Neutrophil (primary cell): ENCODE measurements around the gene DMRTA2.
"Not testable (repeated sequence)": the region's sequence is repeated elsewhere in the genome, so short reads cannot be mapped to it uniquely, and the experiment has no call there.

Experiments used
- H3K27ac ChIP-seq: fragments of 200-600 bp; sonication (generic); 2 replicates; pipeline ENCODE4 v1.5.1; 2016; ENCODE audit warnings: mild to moderate bottlenecking, moderate library complexity
- H3K27me3 ChIP-seq: fragments of 200-600 bp; sonication (generic); 2 replicates; pipeline ENCODE4 v1.6.0; 2016; ENCODE audit warnings: mild to moderate bottlenecking
- H3K36me3 ChIP-seq: fragments of 200-600 bp; sonication (generic); 2 replicates; pipeline ENCODE4 v1.5.1; 2017
- H3K4me1 ChIP-seq, 2 experiments: fragments of 200-600 bp in 1 of 2; sonication (generic) in 1 of 2; 1 replicate in 1 of 2; 2 replicates in 1 of 2; pipeline versions ENCODE4 v1.5.1 to v1.6.1; 2013 to 2016; ENCODE audit warnings: low read depth in 1 of 2, low read length in 1 of 2, mild to moderate bottlenecking in 1 of 2, moderate library complexity in 1 of 2; ENCODE audit not compliant: control insufficient read depth in 1 of 2, insufficient read depth in 1 of 2
- H3K4me3 ChIP-seq, 2 experiments: fragments of 200-600 bp in 1 of 2; sonication (generic) in 1 of 2; 1 replicate in 1 of 2; 2 replicates in 1 of 2; pipeline ENCODE4 v1.5.1; 2013 to 2016; ENCODE audit warnings: low read depth in 1 of 2, low read length in 1 of 2, mild to moderate bottlenecking in 1 of 2, moderate library complexity in 1 of 2
- H3K9me3 ChIP-seq: fragments of 200-600 bp; sonication (generic); 2 replicates; pipeline ENCODE4 v1.5.1; 2016
- CTCF ChIP-seq: fragments of 200-600 bp; sonication (generic); IDR thresholded peaks from 2 replicates; pipeline ENCODE4 v1.5.1; 2016; ENCODE audit warnings: antibody characterized with exemption

DMRTA2 gene

GRCh38 chr1:50405814-50406213, 17.4 kb downstream of the DMRTA2 start:
- Histone ChIP-seq H3K36me3 (no peaks in the 10 kb centered on the region), H3K4me3 (no peak overlapping the region), H3K9me3 (no peaks in the 10 kb centered on the region), H3K4me1 (no peaks in the 10 kb centered on the region), H3K27me3 (peaks cover 64% of the 10 kb centered on the region), H3K27ac (no peak overlapping the region)
- TF ChIP-seq CTCF = no peak

GRCh38 chr1:50393522-50394120, 29.6 kb downstream of the DMRTA2 start:
- no peak for TF ChIP-seq CTCF
- Histone ChIP-seq H3K4me1 (no peaks in the 10 kb centered on the region), H3K27me3 (peaks cover 54% of the 10 kb centered on the region), H3K4me3 (no peak overlapping the region), H3K9me3 (no peaks in the 10 kb centered on the region), H3K27ac (no peak overlapping the region), H3K36me3 (no peaks in the 10 kb centered on the region)

GRCh38 chr1:50381551-50381950, 41.7 kb downstream of the DMRTA2 start:
- not testable (repeated sequence) for H3K4me3 ChIP-seq, H3K9me3 ChIP-seq, H3K4me1 ChIP-seq, H3K27ac ChIP-seq, H3K36me3 ChIP-seq
- peaks cover 18% of the 10 kb centered on the region for H3K27me3 ChIP-seq

GRCh38 chr1:50378770-50379169, 44.5 kb downstream of the DMRTA2 start:
- no peaks in the 10 kb centered on the region for H3K9me3 ChIP-seq
- no peak overlapping the region for H3K27ac ChIP-seq
- H3K36me3 ChIP-seq = no peaks in the 10 kb centered on the region
- peaks cover 14% of the 10 kb centered on the region for H3K27me3 ChIP-seq
- H3K4me3 ChIP-seq = no peak overlapping the region
- no peaks in the 10 kb centered on the region for H3K4me1 ChIP-seq
- no peak for TF ChIP-seq CTCF

- Histone ChIP-seq H3K27me3 (peaks cover 49% of the 10 kb centered on the region), H3K4me3 (no peak overlapping the region), H3K9me3 (no peaks in the 10 kb centered on the region), H3K27ac (no peak overlapping the region), H3K36me3 (no peaks in the 10 kb centered on the region), H3K4me1 (no peaks in the 10 kb centered on the region)
- TF ChIP-seq CTCF = no peak
Observed at GRCh38 chr1:50373532-50373931, 49.7 kb downstream of the DMRTA2 start.

- H3K27me3 ChIP-seq = peaks cover 53% of the 10 kb centered on the region
- no peaks in the 10 kb centered on the region for H3K36me3 ChIP-seq
- TF ChIP-seq CTCF = no peak
- H3K9me3 ChIP-seq = no peaks in the 10 kb centered on the region
- no peak overlapping the region for H3K27ac ChIP-seq
- no peak overlapping the region for H3K4me3 ChIP-seq
- H3K4me1 ChIP-seq = no peaks in the 10 kb centered on the region
Observed at GRCh38 chr1:50371749-50372148, 51.5 kb downstream of the DMRTA2 start.
